Measurements from ENCODE around the gene MCU.
"Not testable (repeated sequence)": the region's sequence is repeated elsewhere in the genome, so short reads cannot be mapped to it uniquely, and the experiment has no call there.

Gene MCU

DNA sequence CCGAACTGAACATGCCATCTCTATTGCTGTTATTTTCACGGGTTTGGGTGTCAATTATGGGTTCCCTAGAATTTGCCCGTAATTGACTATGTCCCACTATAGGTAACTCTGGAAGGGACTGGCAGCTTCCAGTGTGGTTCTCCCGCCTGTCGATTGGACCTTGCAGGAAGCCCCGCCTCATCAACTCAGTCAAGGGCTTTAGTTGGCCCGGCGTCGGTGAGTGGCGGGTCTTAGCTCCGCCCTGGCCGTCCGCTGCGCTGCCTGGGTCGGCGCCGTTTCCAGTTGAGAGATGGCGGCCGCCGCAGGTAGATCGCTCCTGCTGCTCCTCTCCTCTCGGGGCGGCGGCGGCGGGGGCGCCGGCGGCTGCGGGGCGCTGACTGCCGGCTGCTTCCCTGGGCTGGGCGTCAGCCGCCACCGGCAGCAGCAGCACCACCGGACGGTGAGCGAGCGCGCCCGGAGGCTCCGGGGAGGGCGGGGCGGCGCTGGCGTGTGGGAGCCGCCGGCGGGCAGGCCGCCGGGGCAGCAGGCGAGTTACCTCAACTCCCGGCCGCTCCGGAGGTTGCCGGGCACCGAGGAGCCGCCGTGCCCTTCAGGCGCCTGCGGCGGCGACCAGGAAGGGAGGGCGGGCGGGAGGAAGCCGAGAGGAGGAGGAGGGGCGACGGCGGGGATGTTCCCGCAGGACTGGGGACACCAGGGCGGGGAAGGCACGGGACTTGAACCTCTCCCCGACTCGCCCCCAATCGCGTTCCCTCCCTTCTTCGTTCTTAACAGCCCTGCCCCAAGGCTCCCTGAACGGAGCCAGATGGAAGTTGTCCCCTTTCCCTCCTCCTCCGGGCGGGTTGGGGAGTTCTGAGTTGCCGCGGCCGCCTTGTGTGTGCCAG is at the start of gene MCU:
TSS of gene MCU (plus strand) at position 281 of the 881 bp plus-strand sequence. CDS start at position 290, 9 bp downstream.
- peak; percentile 97 for DNase-seq

- DNase-seq, result no peak
Observed at GRCh38 chr10:72642318-72642717, 49.6 kb upstream of the MCU start.

GRCh38 chr10:72645263-72645858 is 46.6 kb upstream of the MCU start:
- DNase-seq, result no peak

DNA sequence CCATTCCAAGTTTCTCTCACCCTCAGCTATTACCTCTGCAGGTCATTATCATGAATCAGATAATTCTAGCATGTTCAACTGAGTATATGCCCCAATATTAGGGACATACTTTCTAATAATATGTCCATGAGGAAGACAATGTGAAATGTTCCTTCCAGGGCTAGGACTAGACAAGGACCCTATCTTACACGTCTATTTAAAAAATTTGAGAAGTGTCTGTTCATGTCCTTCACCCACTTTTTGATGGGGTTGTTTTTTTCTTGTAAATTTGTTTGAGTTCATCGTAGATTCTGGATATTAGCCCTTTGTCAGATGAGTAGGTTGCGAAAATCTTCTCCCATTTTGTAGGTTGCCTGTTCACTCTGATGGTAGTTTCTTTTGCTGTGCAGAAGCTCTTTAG is 45.0 kb upstream of the MCU start:
- DNase-seq, result not testable (repeated sequence)

DNA sequence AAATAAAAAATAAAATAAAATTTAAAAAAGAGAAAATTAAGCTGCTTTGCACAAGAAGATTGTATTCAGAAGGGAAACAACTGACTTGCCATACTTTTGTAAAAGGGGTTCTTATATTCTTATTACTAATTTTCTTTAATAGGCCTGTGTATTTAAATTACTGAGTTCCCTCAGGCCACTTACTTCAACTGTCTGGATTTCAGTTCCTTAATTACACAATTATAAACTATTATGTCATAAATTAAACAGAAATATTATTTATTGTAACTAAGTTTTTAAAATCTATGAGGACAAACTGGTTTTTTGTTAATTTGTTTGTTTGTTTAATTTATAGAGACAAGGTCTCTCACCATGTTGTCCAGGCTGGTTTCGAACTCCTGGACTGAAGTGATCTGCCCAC is 43.6 kb upstream of the MCU start:
- no peak for DNase-seq

DNA sequence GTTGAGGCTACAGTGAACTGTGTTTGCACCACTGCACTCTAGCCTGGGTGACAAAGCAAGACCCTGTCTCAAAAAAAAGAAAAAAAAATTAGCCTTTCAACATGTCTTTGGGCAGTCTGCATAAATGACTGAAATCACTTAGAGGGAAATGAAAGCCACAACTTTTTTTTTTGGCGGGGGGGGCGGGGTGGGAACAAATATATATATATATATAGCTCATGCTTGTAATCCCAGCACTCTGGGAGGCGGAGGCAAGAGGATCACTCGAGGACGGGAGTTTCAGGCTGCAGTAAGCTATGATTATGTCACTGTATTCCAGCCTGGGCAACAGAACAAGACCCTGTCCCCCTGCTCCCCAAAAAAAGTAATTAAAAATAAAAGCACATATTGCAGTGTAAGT is 42.7 kb upstream of the MCU start:
- no peak for DNase-seq

- DNase-seq, result no peak
Observed at GRCh38 chr10:72653383-72654096, 38.4 kb upstream of the MCU start.

GRCh38 chr10:72654720-72655119 is 37.2 kb upstream of the MCU start:
- DNase-seq, result no peak

- no peak for DNase-seq
Observed at GRCh38 chr10:72658696-72659400, 33.1 kb upstream of the MCU start.

DNA sequence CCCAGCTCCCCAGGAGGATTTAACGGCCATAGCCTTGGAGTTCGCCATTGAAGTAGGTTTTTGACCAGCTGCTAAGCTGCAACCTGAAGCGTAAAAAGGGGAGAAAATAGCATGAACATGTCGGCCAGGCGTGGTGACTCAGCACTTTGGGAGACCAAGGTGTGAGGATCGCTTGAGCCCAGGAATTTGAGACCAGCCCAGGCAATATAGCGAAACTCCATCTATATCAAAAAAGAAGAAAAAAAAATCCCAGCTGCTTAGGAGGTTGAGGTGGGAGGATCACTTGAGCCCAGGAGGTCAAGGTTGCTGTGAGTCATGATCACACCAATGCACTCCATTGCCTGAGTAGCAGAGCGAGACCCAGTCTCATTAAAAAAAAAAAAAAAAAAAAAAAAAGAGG is 32.2 kb upstream of the MCU start:
- no peak for DNase-seq

GRCh38 chr10:72660220-72660619 is 31.7 kb upstream of the MCU start:
- no peak for DNase-seq

- DNase-seq, result no peak
Observed at GRCh38 chr10:72661431-72661830, 30.5 kb upstream of the MCU start.

DNA sequence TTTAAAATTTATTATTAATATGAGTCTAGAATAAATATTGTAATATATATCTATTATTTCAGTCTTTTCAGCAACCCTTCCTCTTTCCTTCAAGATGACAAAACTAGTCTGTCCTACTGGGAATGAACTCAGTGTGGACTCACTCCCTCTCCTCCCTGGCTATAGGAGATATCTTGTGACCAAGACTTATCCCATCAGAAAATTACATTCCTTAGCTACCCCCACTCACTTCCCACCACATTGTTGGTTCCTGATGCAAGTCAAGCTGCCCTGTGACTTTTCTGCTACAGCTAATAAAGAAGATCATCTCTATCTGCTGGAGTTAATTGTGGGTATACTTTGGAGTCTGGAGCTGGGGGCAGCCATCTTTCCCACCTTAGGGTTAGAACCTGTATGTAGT is 28.0 kb upstream of the MCU start:
- no peak for DNase-seq

- no peak for DNase-seq
Observed at GRCh38 chr10:72665925-72666324, 26.0 kb upstream of the MCU start.

DNA sequence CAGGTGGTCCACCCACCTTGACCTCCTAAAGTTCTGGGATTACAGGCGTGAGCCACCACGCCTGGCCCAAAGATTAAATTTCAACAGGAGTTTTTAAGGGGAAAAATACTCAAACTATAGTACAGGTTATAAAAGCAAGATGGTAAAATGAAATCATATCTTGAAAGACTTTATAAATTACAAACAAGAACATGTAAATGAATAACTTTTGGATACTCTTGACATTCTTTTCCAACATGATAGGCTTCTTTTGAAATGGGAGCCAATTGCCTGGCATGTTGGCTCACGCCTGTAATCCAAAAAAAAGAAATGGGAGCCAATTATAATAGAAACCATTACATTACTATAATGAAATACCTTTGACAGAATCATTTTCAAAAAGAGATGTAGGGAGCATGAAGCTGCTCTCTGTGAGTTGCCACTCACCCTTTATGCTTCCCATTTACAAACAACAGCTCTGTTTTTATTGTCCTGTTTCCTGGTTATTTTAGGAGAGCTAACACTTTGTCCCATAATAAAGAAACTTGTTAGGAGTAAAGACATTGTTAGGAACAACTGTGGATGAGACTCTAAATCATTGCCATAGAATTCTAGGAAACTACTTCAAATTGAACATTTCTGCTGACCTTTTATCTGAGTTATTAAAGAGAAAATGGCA is 24.6 kb upstream of the MCU start:
- DNase-seq, result no peak

DNA sequence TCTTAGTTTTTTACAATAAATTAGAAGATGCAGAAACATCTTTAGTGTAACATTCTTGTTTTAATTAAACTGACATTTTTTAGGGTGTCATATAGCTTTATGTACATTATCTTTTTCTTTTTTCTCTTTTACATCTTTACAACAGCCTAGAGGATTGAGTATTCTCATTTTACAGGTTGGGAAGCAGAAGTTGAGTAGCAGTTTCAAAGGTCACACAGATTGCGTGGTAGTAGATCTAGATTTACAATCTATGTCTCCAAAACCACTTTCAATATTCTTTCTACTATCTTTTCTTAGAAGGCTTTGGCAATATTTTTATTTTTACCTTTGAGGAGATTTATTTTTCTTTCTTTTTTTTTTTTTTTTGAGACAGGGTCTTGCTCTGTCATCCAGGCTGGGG is 18.7 kb upstream of the MCU start:
- DNase-seq, result no peak

- not testable (repeated sequence) for DNase-seq
Observed at GRCh38 chr10:72674174-72674573, 17.8 kb upstream of the MCU start.

DNA sequence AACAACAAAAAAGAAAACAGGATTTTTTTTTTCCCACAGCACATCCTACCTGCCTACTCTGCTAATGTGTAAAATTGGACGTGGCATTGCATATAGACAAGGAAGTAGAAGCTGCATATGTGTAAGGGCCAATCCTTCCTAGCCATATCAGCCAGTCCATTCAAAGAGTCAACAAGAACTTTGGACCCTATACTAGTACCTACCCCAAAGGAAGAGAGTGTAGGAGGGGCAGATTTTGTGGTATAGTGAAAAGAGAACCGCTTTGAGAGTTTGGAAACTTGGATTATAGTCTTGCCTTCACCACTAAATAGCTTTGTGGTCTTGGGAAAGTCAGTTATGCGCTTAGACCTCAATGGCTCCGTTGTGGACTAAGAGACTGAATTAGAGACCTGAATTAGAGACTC is 12.1 kb upstream of the MCU start:
- DNase-seq, result no peak

GRCh38 chr10:72682638-72683037 is 9.3 kb upstream of the MCU start:
- DNase-seq, result no peak

GRCh38 chr10:72685264-72685921 is 6.5 kb upstream of the MCU start:
- no peak for DNase-seq

DNA sequence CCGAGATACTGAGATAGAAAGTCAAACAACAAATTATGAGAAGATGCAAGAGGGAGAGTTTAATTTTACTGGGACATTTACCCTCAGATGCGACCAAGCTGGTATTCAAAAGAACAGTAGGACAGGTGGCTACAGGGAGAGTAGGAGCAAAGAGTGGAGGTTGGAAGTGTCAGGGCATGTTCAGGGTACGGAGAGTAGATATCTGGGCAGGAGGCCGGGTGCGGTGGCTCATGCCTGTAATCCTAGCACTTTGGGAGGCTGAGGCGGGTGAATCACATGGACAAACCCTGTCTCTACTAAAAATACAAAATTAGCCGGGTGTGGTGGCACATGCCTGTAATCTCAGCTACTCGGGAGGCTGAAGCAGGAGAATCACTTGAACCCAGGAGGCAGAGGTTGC is 5.5 kb upstream of the MCU start:
- DNase-seq, result not testable (repeated sequence)

DNA sequence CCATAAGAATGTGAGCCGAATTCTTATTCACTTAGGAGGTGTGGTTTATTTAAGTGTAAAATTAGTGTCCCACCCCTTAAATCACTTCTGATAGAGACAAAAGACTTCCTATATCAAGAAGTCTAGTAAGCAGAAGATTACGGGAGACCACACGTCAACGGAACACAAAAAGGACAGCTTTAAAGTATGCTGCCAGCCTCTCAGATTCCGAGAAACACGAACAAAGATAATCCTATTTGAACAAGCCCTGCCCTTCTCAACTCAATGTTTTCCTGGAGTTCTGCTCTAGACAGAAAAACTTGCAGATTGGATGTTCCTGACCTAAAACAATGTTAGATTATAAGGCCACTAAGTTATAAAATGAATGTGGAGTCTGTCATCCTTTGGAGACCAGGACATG is 4.9 kb upstream of the MCU start:
- DNase-seq, result no peak
